ENCODE data around the gene ZNF544.
"Not testable (repeated sequence)": the region's sequence is repeated elsewhere in the genome, so short reads cannot be mapped to it uniquely, and the experiment has no call there.

ZNF544 gene

GRCh38 chr19:58304748-58305064 is 76.0 kb downstream of the ZNF544 start:
- DNase-seq (ENCODE audit: extremely low read depth in 1 of 2, low read depth in 1 of 2) = no peak

GRCh38 chr19:58305065-58305931 is 76.6 kb downstream of the ZNF544 start, which contains the start of gene ERVK3-1:
Gene ERVK3-1 (plus strand): TSS chr19:58305377. CDS start chr19:58312169, 6,792 bp downstream.
- DNase-seq (ENCODE audit: extremely low read depth in 1 of 2, low read depth in 1 of 2) = peak; percentile 84 to 88

- DNase-seq (ENCODE audit: extremely low read depth in 1 of 2, low read depth in 1 of 2) = no peak
Measured at GRCh38 chr19:58305932-58306323, 77.2 kb downstream of the ZNF544 start.

- DNase-seq (ENCODE audit: extremely low read depth in 1 of 2, low read depth in 1 of 2) = no peak
Measured at GRCh38 chr19:58307736-58308135, 79.0 kb downstream of the ZNF544 start.

GRCh38 chr19:58310685-58311084 is 82.0 kb downstream of the ZNF544 start:
- DNase-seq (ENCODE audit: extremely low read depth in 1 of 2, low read depth in 1 of 2) = not testable (repeated sequence)

GRCh38 chr19:58311345-58311865 is 82.7 kb downstream of the ZNF544 start:
- no peak for DNase-seq (ENCODE audit: extremely low read depth in 1 of 2, low read depth in 1 of 2)

Measured in activated CD8-positive, alpha-beta memory T cell treated with anti-CD3 and anti-CD28 coated beads for 1 hour (primary cell).